HepG2 (cell line): ENCODE results near the gene SEMA3F. TPM values are rescaled to one million over a fixed set of nuclear protein-coding genes. Genes with fewer than 3 reads are reported as not detected.

Experiments
- ARHGAP35 ChIP-seq: sonication (generic); formaldehyde crosslinking; IDR thresholded peaks from 2 replicates; pipeline ENCODE4 v1.9.0; 2022; ENCODE audit warnings: mild to moderate bottlenecking, inconsistent platforms, moderate library complexity, missing genetic modification reagents, borderline replicate concordance
- ARNTL ChIP-seq: sonication (generic); formaldehyde crosslinking; IDR thresholded peaks from 2 replicates; pipeline ENCODE4 v1.4.0; 2020; ENCODE audit warnings: mild to moderate bottlenecking, missing genetic modification reagents
- ATF1 ChIP-seq: IDR thresholded peaks from 2 replicates; pipeline ENCODE4 v1.6.1; 2016; ENCODE audit warnings: mild to moderate bottlenecking, control low read depth
- CTCF ChIP-seq: sonication (generic); formaldehyde crosslinking; IDR thresholded peaks from 2 replicates; pipeline ENCODE4 v1.5.0; 2020; ENCODE audit warnings: mild to moderate bottlenecking, missing genetic modification reagents, moderate library complexity
- ELK4 ChIP-seq: sonication (generic); formaldehyde crosslinking; IDR thresholded peaks from 2 replicates; pipeline ENCODE4 v1.9.0; 2021; ENCODE audit warnings: missing genetic modification reagents, borderline replicate concordance
- KAT7 ChIP-seq: IDR thresholded peaks from 2 replicates; pipeline ENCODE4 v1.6.1; 2018; ENCODE audit warnings: borderline replicate concordance, missing compliant biosample characterization
- KMT2B ChIP-seq: IDR thresholded peaks from 2 replicates; pipeline ENCODE4 v1.6.1; 2016; ENCODE audit warnings: missing genetic modification reagents, missing compliant biosample characterization
- MIXL1 ChIP-seq: IDR thresholded peaks from 2 replicates; pipeline ENCODE4 v1.6.1; 2016
- NR1H2 ChIP-seq: sonication (generic); formaldehyde crosslinking; IDR thresholded peaks from 2 replicates; pipeline ENCODE4 v1.8.1; 2022; ENCODE audit warnings: low read depth, missing genetic modification reagents, borderline replicate concordance
- PBX3 ChIP-seq: sonication (generic); formaldehyde crosslinking; IDR thresholded peaks from 2 replicates; pipeline ENCODE4 v1.8.1; 2023; ENCODE audit warnings: missing genetic modification reagents, inconsistent platforms, borderline replicate concordance
- PLSCR1 ChIP-seq: sonication (generic); formaldehyde crosslinking; IDR thresholded peaks from 2 replicates; pipeline ENCODE4 v1.5.0; 2020; ENCODE audit warnings: missing genetic modification reagents, mild to moderate bottlenecking, borderline replicate concordance
- RELA ChIP-seq: sonication (generic); formaldehyde crosslinking; IDR thresholded peaks from 2 replicates; pipeline ENCODE4 v1.4.0; 2020; ENCODE audit warnings: missing genetic modification reagents
- TFDP1 ChIP-seq: IDR thresholded peaks from 2 replicates; pipeline ENCODE4 v1.6.1; 2016; ENCODE audit warnings: missing compliant biosample characterization, missing genetic modification reagents, borderline replicate concordance
- TRIM24 ChIP-seq: sonication (generic); formaldehyde crosslinking; IDR thresholded peaks from 2 replicates; pipeline ENCODE4 v1.8.0; 2022; ENCODE audit warnings: mild to moderate bottlenecking, missing genetic modification reagents
- ZNF234 ChIP-seq: sonication (generic); formaldehyde crosslinking; conservative IDR thresholded peaks from 2 replicates; pipeline ENCODE4 v1.5.1; 2020; ENCODE audit warnings: mild to moderate bottlenecking, missing genetic modification reagents
- ZNF280D ChIP-seq: sonication (generic); formaldehyde crosslinking; IDR thresholded peaks from 2 replicates; pipeline ENCODE4 v1.5.1; 2020; ENCODE audit warnings: mild to moderate bottlenecking, missing genetic modification reagents
- ZNF33B ChIP-seq: sonication (generic); formaldehyde crosslinking; IDR thresholded peaks from 2 replicates; pipeline ENCODE4 v1.5.1; 2020; ENCODE audit warnings: mild to moderate bottlenecking, missing genetic modification reagents
- ZNF784 ChIP-seq: sonication (generic); formaldehyde crosslinking; IDR thresholded peaks from 2 replicates; pipeline ENCODE4 v1.5.1; 2020; ENCODE audit warnings: missing genetic modification reagents, mild to moderate bottlenecking, borderline replicate concordance
- polyA plus RNA-seq, 8 experiments: library from polyadenylated mRNA; depleted of rRNA in 3 of 8; stranded (reverse) in 7 of 8; unstranded in 1 of 8; fragments of >200 nt; fragmentation: Illumina TruSeq in 4 of 8; extraction: Trizol in 4 of 8; gene quantifications; 2 replicates each; pipeline versions ENCODE4 v1.2.1 to v1.2.3, GENCODE V29; 2011 to 2016; ENCODE audit warnings: low read depth in 4 of 8, missing spikeins in 1 of 8, mixed read lengths in 1 of 8; ENCODE audit not compliant: insufficient read depth in 1 of 8
- total RNA-seq, 5 experiments: library from RNA; depleted of rRNA; stranded (reverse); fragments of >200 nt; fragmentation: Illumina TruSeq; extraction: Trizol; gene quantifications; 2 replicates each; pipeline ENCODE4 v1.2.3, GENCODE V29; 2016; ENCODE audit warnings: low read depth in 1 of 5

Gene SEMA3F
- total and polyA plus RNA-seq, 2 of the 13 experiments (the other 11 are each of a cell fraction or from before 2014, with no cell fraction given) = 7.6 to 17.2 TPM

- TF ChIP-seq TRIM24 (CRISPR knock-in tag) = no peak
- no peak for TF ChIP-seq CTCF
- TF ChIP-seq KMT2B (CRISPR knock-in tag) = no peak
- TF ChIP-seq ATF1 (CRISPR knock-in tag) = no peak
- TF ChIP-seq RELA (CRISPR knock-in tag) = no peak
- TF ChIP-seq PBX3 (CRISPR knock-in tag) = no peak
- TF ChIP-seq ZNF784 (CRISPR knock-in tag) = no peak
- TF ChIP-seq PLSCR1 (CRISPR knock-in tag) = no peak
- TF ChIP-seq NR1H2 (CRISPR knock-in tag) = no peak
- TF ChIP-seq MIXL1 (CRISPR knock-in tag) = no peak
- TF ChIP-seq ARNTL = no peak
- TF ChIP-seq TFDP1 (CRISPR knock-in tag) = no peak
- no peak for TF ChIP-seq ZNF33B (CRISPR knock-in tag)
- TF ChIP-seq ZNF280D (CRISPR knock-in tag) = no peak
- TF ChIP-seq ZNF234 (CRISPR knock-in tag) = no peak
- no peak for TF ChIP-seq ELK4 (CRISPR knock-in tag)
- TF ChIP-seq KAT7 (CRISPR knock-in tag) = no peak
- TF ChIP-seq ARHGAP35 (CRISPR knock-in tag) = no peak
Observed at GRCh38 chr3:50204804-50205412, 49.8 kb downstream of the SEMA3F start, which contains the start of gene SLC38A3 (continued).
